BE2C (cell line): ENCODE results near the gene HDAC1.
"Not testable (repeated sequence)": the region's sequence is repeated elsewhere in the genome, so short reads cannot be mapped to it uniquely, and the experiment has no call there.

ENCODE experiments used
- DNase-seq: peaks from one replicate; pipeline ENCODE4 v3.0.0-alpha.2; 2020
- H3K27me3 ChIP-seq: fragments of 250-450 bp; sonication (Bioruptor Pico); 2 replicates; pipeline ENCODE4 v1.5.1; 2020; ENCODE audit warnings: mild to moderate bottlenecking
- H3K36me3 ChIP-seq: fragments of 250-450 bp; sonication (Bioruptor Pico); 2 replicates; pipeline ENCODE4 v1.5.1; 2020; ENCODE audit warnings: mild to moderate bottlenecking
- H3K4me1 ChIP-seq: fragments of 250-450 bp; sonication (Bioruptor Pico); 2 replicates; pipeline ENCODE4 v1.5.1; 2020
- H3K4me3 ChIP-seq: 2 replicates; pipeline ENCODE4 v1.5.1; 2011; ENCODE audit warnings: low read depth, low read length
- H3K9me3 ChIP-seq: fragments of 250-450 bp; sonication (Bioruptor Pico); 2 replicates; pipeline ENCODE4 v1.5.1; 2020
- TF ChIP-seq, protein P1 (sequence below): IDR thresholded peaks from 2 replicates; pipeline ENCODE4 v1.5.1; 2012; ENCODE audit warnings: mild to moderate bottlenecking, low read depth, low read length

The HDAC1 gene

DNA sequence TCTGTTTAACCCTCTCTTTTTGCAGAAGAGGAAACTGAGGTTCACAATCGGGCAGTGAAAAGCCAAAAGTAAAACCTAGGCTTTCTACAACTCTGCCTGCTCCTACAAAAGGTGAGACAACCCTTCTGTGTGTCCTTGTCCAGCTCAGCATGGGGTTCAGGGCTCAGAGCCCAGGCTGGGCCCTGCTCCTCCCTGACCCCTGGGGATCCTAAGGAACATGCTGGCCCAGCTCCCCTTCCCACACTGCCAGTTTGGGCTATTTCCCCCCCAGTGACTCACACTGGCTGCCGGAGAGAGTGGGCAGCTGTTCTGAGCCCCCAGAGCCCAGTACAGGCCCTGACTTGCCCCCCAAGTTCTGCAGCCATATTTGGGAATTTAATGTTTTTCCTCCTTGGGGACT lies 61.5 kb downstream of the HDAC1 start:
- Histone ChIP-seq H3K4me3 (no peak overlapping the region), H3K36me3 (no peaks in the 10 kb centered on the region), H3K9me3 (peaks cover 6% of the 10 kb centered on the region), H3K4me1 (no peaks in the 10 kb centered on the region), H3K27me3 (no peaks in the 10 kb centered on the region)
- TF ChIP-seq, protein P1, sequence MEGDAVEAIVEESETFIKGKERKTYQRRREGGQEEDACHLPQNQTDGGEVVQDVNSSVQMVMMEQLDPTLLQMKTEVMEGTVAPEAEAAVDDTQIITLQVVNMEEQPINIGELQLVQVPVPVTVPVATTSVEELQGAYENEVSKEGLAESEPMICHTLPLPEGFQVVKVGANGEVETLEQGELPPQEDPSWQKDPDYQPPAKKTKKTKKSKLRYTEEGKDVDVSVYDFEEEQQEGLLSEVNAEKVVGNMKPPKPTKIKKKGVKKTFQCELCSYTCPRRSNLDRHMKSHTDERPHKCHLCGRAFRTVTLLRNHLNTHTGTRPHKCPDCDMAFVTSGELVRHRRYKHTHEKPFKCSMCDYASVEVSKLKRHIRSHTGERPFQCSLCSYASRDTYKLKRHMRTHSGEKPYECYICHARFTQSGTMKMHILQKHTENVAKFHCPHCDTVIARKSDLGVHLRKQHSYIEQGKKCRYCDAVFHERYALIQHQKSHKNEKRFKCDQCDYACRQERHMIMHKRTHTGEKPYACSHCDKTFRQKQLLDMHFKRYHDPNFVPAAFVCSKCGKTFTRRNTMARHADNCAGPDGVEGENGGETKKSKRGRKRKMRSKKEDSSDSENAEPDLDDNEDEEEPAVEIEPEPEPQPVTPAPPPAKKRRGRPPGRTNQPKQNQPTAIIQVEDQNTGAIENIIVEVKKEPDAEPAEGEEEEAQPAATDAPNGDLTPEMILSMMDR, result no peak
- DNase-seq, result no peak

DNA sequence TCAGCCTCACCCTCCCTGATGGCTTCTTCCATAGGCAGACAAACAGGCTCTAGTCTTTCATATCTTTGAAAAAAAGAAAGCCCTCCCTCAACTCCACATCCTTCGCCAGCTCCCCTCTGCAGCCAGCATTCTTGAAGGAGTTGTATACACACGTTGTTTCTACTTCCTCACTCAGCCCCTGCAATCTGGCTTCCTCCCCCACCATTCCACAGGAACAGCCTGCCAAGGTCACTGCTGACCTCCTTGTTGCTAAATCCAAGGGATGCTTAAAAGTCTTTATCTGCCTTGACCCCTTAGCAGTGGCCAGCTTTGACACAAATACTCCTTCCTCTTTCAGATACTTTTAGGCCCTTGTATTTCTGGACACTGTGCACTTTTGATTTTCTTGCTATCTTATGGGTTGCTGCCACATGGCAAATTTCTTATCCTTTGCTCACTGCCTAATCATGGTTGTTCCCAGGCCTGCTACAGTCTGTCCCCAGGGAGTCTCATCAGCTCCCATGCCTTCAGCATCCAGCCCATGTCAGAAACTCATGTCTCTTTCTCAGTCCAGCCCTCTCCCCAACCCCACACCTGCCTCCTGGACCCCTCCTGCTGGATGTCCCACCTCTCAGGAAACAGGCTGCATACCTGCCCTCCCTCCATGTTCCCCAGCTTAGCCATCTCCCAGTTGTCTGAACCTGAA lies 62.1 kb downstream of the HDAC1 start:
- Histone ChIP-seq H3K27me3 (no peaks in the 10 kb centered on the region), H3K9me3 (peaks cover 6% of the 10 kb centered on the region), H3K36me3 (no peaks in the 10 kb centered on the region), H3K4me1 (no peaks in the 10 kb centered on the region), H3K4me3 (no peak overlapping the region)
- DNase-seq, result no peak
- TF ChIP-seq, protein P1, result no peak

DNA sequence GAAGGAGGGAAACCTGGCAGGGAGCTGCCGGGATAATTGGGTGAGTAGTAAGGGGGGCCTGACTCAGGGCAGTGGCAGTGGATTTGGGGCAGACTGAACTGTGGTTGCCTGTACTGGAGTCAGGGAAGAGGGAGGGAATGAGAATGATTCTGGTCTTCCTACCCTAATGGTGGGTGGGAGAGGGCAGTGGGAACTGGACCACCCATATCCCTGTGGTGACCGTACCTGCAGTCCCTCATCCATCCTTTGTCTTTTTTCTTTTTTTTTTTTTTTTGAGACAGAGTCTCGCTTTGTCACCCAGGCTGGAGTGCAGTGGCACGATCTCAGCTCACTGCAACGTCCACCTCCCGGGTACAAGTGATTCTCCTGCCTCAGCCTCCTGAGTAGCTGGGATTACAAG lies 63.9 kb downstream of the HDAC1 start:
- not testable (repeated sequence) for H3K4me3 ChIP-seq, H3K4me1 ChIP-seq, H3K9me3 ChIP-seq, H3K36me3 ChIP-seq, DNase-seq, H3K27me3 ChIP-seq

DNA sequence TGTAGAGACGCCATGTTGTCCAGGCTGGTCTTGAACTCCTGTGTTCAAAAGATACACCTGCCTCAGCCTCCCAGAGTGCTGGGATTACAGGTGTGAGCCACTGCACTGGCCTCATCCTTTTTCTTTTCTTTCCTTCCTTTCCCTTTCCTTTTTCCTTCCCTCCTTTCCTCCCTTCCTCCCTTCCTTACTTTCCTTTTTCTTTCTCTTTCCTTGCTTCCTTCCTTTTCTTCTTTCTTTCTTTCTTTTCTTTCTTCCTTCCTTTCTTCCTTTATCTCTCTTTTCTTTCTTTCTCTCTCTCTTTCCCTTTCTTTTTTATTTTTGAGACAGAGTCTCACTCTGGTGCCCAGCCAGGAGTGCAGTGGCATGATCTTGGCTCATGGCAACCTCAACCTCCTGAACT lies 64.6 kb downstream of the HDAC1 start:
- TF ChIP-seq, protein P1, result no peak
- Histone ChIP-seq H3K9me3 (no peaks in the 10 kb centered on the region), H3K4me1 (no peaks in the 10 kb centered on the region)

DNA sequence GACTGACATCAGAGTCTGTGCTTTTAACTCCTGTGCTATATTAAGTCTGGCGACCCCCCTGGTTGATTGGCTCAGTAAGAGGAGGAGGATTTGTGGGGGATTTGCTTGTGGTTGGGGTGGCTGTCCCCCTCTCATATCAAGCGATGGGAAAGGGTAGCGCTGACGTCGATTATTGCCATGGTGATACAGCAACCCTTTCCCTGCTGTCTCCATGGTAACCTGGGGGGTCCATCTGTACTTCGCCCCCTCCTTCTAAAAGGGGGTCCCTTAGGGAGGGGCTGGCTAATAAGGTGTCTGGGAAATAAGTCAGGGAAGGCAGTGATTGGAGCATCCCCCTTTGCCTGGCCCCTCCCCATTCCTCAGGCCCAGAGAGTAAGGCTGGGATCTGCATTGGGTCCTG lies 65.7 kb downstream of the HDAC1 start:
- no peak overlapping the region for H3K4me3 ChIP-seq
- DNase-seq, result no peak
- no peaks in the 10 kb centered on the region for H3K27me3 ChIP-seq
- H3K36me3 ChIP-seq, result no peaks in the 10 kb centered on the region
- no peaks in the 10 kb centered on the region for H3K4me1 ChIP-seq
- H3K9me3 ChIP-seq, result no peaks in the 10 kb centered on the region
- TF ChIP-seq, protein P1, result no peak

More for the DNA sequence above, 64.6 kb downstream of the HDAC1 start:
- Histone ChIP-seq H3K4me3 (no peak overlapping the region), H3K27me3 (no peaks in the 10 kb centered on the region), H3K36me3 (no peaks in the 10 kb centered on the region)
- DNase-seq, result no peak

DNA sequence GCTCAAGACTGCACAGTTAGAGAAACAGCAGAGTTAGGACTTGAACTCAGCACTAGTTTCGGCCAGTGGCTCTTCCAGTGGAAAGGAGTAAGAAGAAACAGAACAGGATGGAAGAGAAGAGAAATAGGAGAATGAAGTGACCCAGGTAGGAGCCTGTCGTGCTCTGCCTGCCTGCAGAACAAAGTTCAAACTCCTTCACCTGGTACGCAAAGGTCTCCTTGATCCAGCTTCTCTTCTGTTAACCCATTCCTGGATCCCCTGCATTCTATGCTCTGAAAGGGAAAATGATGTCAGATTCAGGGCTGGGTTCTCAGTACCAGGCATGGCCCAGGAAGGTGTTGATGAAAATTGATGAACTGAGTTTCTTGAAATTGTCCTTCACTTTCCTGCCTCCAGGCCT lies 66.6 kb downstream of the HDAC1 start:
- Histone ChIP-seq H3K4me3 (no peak overlapping the region), H3K9me3 (no peaks in the 10 kb centered on the region), H3K36me3 (no peaks in the 10 kb centered on the region), H3K4me1 (no peaks in the 10 kb centered on the region), H3K27me3 (no peaks in the 10 kb centered on the region)
- TF ChIP-seq, protein P1, result no peak
- DNase-seq, result no peak

DNA sequence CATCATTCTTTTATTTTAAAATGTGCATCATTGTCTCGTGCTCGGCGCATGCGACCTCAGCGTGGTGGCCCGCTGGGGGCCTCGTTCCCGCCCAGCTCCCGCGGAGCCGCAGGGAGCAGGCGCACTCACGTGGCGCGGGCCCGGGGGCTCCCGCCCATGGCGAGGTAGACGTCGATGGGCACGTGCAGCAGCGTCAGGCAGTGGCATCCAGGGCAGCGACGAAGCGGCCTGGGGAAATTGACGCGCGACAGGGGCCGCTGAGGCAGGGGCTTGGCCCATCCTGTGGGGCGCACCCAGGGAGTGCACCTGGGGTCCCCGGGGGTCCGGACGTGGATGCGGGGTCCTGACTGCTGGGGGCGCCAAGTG lies 69.4 kb downstream of the HDAC1 start:
- no peak overlapping the region for H3K4me3 ChIP-seq
- H3K9me3 ChIP-seq, result no peaks in the 10 kb centered on the region
- H3K27me3 ChIP-seq, result no peaks in the 10 kb centered on the region
- no peak for DNase-seq
- H3K4me1 ChIP-seq, result no peaks in the 10 kb centered on the region
- TF ChIP-seq, protein P1, result no peak
- no peaks in the 10 kb centered on the region for H3K36me3 ChIP-seq
